HEK293T (cell line): ENCODE results near the gene VARS2.

ENCODE experiments used
- ARNT ChIP-seq: fragments of 450-650 bp; IDR thresholded peaks from 2 replicates; pipeline ENCODE4 v1.6.1; 2017; ENCODE audit warnings: mild to moderate bottlenecking
- BHLHE40 ChIP-seq: fragments of 450-650 bp; IDR thresholded peaks from 2 replicates; pipeline ENCODE4 v1.6.1; 2016; ENCODE audit warnings: mild to moderate bottlenecking, moderate library complexity, borderline replicate concordance
- CTBP1 ChIP-seq: fragments of 450-650 bp; IDR thresholded peaks from 2 replicates; pipeline ENCODE4 v1.6.1; 2016; ENCODE audit warnings: borderline replicate concordance
- FOXK2 ChIP-seq: fragments of 450-650 bp; IDR thresholded peaks from 2 replicates; pipeline ENCODE4 v1.6.1; 2016; ENCODE audit warnings: mild to moderate bottlenecking
- FOXM1 ChIP-seq: fragments of 450-650 bp; IDR thresholded peaks from 2 replicates; pipeline ENCODE4 v1.6.1; 2017; ENCODE audit warnings: mild to moderate bottlenecking, borderline replicate concordance
- HDGF ChIP-seq: fragments of 450-650 bp; IDR thresholded peaks from 2 replicates; pipeline ENCODE4 v1.6.1; 2017; ENCODE audit warnings: antibody characterized with exemption, borderline replicate concordance
- LEF1 ChIP-seq: fragments of 450-650 bp; IDR thresholded peaks from 2 replicates; pipeline ENCODE4 v1.6.1; 2017; ENCODE audit warnings: mild to moderate bottlenecking, borderline replicate concordance
- SP1 ChIP-seq: fragments of 450-650 bp; IDR thresholded peaks from 2 replicates; pipeline ENCODE4 v1.6.1; 2017
- TARDBP ChIP-seq: fragments of 450-650 bp; IDR thresholded peaks from 2 replicates; pipeline ENCODE4 v1.6.1; 2016
- ZNF384 ChIP-seq: fragments of 450-650 bp; IDR thresholded peaks from 2 replicates; pipeline ENCODE4 v1.6.1; 2016

DNA sequence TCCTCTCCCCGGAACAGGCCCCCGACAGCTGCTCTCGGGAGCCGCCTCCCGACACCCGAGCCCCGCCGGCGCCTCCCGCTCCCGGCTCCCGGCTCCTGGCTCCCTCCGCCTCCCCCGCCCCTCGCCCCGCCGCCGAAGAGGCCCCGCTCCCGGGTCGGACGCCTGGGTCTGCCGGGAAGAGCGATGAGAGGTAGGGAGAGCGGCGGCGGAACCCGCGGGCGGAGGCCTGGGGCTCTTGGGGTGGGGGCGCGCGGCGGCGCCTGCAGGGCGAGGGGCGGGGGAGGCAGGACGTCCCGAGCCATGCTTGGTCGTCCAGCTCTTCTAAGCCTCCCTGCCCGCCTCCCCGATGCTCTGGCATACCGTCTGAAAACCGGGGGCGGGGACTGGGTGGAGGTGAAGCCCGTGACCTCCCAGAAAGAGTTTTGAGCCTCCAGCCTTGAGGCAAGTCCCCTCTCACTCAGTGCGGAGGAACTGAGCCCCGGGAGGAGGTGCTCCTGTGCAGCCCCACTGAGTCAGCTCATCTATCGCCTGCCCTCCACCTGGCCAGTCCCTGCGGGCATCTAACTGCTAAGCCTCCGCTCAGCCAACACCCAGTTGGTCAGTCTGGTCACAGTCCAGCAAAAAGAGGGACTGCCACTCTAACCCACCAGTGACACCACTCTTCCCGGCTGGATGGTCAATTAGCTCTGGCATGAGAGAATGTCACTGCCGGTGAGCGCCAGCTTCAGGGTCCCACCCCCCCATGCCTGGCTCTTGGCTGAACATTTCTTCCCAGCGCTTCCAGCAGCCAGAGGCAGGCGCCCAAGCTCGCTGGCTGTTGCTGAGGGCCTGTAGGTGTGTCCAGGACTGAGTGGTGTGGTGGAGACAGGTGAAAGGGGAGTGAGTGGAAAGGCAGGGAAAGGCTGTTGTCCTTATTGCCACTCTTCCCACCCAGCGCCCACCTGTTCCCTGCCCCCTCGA is 29.2 kb upstream of the VARS2 start:
- TF ChIP-seq HDGF = no peak
- TF ChIP-seq TARDBP = no peak
- no peak for TF ChIP-seq FOXM1
- TF ChIP-seq ARNT = no peak
- no peak for TF ChIP-seq ZNF384
- TF ChIP-seq CTBP1 = no peak
- no peak for TF ChIP-seq BHLHE40
- no peak for TF ChIP-seq LEF1
- TF ChIP-seq SP1 = no peak
- TF ChIP-seq FOXK2 = no peak
